Measurements from ENCODE around the gene HPS1.

DNA sequence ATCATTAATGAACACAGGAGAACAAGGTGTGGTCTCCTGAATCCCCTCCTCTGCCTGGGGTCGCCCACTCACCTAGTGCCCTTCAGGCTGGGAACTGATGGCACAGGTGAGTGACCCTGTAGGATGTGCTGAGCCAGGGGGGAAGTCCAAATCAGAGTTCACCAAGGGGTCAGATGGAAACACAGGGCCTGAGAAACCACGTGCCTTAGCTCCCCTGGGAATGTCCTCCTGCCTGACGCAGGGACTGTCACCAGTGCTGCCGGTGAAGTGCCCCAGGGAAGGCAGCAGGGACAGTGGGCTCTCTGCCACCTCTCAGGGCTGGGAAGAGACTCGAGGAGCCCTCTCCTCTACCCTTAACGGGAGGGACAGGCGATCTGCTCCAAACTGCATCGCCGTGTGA, 25.9 kb downstream of the HPS1 start:
- TF ChIP-seq EZH2 (IDR thresholded peaks at IDR 0.05), result no peak
- TF ChIP-seq, protein P1, sequence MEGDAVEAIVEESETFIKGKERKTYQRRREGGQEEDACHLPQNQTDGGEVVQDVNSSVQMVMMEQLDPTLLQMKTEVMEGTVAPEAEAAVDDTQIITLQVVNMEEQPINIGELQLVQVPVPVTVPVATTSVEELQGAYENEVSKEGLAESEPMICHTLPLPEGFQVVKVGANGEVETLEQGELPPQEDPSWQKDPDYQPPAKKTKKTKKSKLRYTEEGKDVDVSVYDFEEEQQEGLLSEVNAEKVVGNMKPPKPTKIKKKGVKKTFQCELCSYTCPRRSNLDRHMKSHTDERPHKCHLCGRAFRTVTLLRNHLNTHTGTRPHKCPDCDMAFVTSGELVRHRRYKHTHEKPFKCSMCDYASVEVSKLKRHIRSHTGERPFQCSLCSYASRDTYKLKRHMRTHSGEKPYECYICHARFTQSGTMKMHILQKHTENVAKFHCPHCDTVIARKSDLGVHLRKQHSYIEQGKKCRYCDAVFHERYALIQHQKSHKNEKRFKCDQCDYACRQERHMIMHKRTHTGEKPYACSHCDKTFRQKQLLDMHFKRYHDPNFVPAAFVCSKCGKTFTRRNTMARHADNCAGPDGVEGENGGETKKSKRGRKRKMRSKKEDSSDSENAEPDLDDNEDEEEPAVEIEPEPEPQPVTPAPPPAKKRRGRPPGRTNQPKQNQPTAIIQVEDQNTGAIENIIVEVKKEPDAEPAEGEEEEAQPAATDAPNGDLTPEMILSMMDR (IDR thresholded peaks at IDR 0.05), result no peak

All from neural progenitor cell (in vitro differentiated cells).